ENCODE data around the gene IARS1. TPM values are rescaled to one million over a fixed set of nuclear protein-coding genes. Genes with fewer than 3 reads are reported as not detected.

The IARS1 gene
- total RNA-seq, 2 donors from 2014 or later, result 138 to 246 TPM

DNA sequence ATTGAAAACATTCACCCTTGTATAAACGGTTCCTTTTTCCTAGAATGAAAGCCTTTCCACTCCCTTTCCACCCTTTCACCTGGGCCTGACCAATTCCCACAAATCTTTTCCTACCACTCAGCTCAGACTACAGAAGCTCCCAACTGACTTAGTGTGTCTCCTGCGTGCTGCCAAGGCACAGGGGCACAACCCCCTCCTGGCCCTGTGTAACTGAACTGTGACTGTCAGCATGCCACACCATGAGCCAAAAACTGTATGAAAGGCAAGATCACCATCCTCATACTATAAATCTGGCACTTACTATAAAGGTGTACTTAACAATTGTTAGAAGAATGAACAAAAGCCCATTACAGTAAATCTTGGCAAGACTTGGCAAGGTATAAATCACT, 20.1 kb upstream of the IARS1 start:
- no peaks in the 10 kb centered on the region for H3K9me3 Mint-ChIP-seq
- H3K4me1 Mint-ChIP-seq (ENCODE audit: low read depth in 2 of 2), result peaks cover 24% of the 10 kb centered on the region in 2 donors
- no peak for ATAC-seq
- peaks cover 54% of the 10 kb centered on the region for H3K36me3 Mint-ChIP-seq
- no peak for DNase-seq (ENCODE audit: low spot score)
- no peaks in the 10 kb centered on the region for H3K27me3 Mint-ChIP-seq
- H3K4me3 Mint-ChIP-seq, result no peak overlapping the region
- peak overlapping the region in 1 of 2 donors; percentile 5 for H3K27ac Mint-ChIP-seq

DNA sequence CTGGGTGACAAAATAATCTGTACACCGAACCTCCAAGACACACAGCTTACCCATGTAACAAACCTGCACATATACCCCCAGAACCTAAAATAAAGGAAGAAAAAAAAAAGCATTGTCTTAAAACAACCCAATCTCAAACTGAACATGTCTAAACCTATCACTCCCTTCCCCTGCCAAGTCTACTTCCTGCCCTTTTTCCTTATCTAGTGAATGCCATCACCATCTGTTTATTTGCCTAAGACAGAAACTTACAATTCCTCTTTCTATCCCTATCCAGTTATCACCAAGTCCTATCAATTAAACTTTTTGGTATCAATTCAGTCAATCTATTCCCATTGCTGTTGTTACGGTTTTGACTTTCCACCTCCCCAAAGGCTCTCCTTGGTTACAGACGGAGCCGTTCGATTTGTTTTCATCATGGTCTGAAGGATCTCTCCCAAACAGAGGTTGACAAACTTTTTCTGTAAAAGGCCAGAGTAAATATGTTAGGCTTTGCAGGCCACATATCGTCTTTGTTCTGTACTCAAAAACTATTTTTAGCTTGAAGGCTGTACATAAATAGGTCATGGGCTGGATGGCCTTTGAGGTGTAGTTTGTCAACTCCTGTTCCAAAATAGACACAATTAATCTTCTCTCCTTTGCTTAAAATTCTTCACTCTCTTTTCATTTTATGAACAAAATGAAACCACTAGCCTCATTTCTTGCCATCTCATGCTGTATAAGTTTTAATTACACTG, 19.6 kb upstream of the IARS1 start:
- peaks cover 22 to 24% of the 10 kb centered on the region in 2 donors for H3K4me1 Mint-ChIP-seq (ENCODE audit: low read depth in 2 of 2)
- no peak overlapping the region for H3K4me3 Mint-ChIP-seq
- ATAC-seq (no peak), DNase-seq (ENCODE audit: low spot score) (no peak)
- H3K9me3 Mint-ChIP-seq, result no peaks in the 10 kb centered on the region
- H3K27me3 Mint-ChIP-seq, result no peaks in the 10 kb centered on the region
- peaks cover 56% of the 10 kb centered on the region for H3K36me3 Mint-ChIP-seq
- peak overlapping the region in 1 of 2 donors; percentile 5 for H3K27ac Mint-ChIP-seq

DNA sequence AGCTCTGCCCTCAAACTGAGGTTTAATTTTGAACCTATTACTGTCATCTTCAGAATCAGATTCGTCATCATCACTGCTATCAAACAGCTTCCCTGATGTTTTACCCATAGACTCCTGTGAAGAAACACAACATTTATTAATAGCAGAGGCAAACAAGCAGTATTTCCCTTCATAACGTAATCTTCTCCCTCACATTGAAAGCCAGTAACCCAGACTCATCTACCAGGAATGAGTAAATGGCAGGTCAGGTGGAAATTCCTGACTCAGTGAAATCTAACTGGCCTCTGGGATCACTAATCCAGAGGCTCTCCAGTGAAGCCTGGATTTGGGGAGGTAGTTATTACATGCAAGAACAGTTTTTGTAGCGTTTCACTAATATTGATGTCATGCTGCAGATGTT, 17.1 kb upstream of the IARS1 start:
- H3K27ac Mint-ChIP-seq, result no peak overlapping the region

DNA sequence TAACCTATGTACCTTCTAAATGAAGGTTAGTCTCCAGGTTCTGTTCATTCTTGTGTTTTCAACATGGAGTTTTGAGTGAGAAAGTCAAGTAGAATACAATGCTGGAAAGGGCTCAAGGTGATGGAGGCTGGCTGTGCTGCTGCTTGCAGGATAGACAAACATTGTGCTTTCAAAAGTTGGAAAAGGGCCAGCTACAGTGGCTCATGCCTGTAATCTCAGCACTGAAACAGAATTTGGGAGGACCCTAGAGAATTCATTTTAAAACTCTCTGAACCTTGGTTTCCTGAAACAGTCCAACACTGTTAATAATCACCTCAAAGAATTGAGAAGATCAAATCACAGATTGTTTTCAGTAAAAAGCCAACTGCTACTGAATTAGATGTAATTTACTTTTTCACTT, 15.4 kb upstream of the IARS1 start:
- H3K27me3 Mint-ChIP-seq, result no peaks in the 10 kb centered on the region
- ATAC-seq, result no peak
- H3K27ac Mint-ChIP-seq, result no peak overlapping the region
- H3K4me1 Mint-ChIP-seq (ENCODE audit: low read depth in 2 of 2), result peaks cover 12% of the 10 kb centered on the region in 2 donors
- H3K36me3 Mint-ChIP-seq, result peaks cover 60% of the 10 kb centered on the region
- H3K9me3 Mint-ChIP-seq, result no peaks in the 10 kb centered on the region
- no peak for DNase-seq (ENCODE audit: low spot score)
- H3K4me3 Mint-ChIP-seq, result no peak overlapping the region

More for the DNA sequence above, 17.1 kb upstream of the IARS1 start:
- H3K4me3 Mint-ChIP-seq, result no peak overlapping the region
- H3K4me1 Mint-ChIP-seq (ENCODE audit: low read depth in 2 of 2), result peaks cover 16 to 17% of the 10 kb centered on the region in 2 donors
- H3K36me3 Mint-ChIP-seq, result peaks cover 66% of the 10 kb centered on the region
- ATAC-seq (no peak), DNase-seq (ENCODE audit: low spot score) (no peak)
- no peaks in the 10 kb centered on the region for H3K9me3 Mint-ChIP-seq
- no peaks in the 10 kb centered on the region for H3K27me3 Mint-ChIP-seq

DNA sequence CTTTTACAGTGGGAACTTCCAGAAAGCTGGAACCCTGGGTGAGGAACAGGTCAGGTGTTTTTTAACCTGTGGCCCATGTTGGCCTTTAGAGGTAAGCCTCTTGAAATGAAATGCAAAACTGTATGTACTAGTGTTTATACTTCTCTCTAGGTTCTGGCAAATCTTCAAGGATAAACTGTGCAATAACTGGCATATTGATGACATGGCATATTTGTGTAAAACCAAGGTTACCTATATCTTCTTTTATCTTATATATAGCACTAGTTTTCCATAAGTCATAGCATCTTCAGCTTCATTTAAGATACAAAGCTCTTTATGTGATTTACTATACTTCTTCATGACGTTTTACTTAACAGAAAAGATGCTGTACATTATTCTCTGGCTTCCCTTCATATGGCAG, 7.4 kb upstream of the IARS1 start:
- H3K4me3 Mint-ChIP-seq, result no peak overlapping the region
- ATAC-seq, result no peak
- DNase-seq (ENCODE audit: low spot score), result no peak
- H3K27ac Mint-ChIP-seq, result no peak overlapping the region
- H3K4me1 Mint-ChIP-seq (ENCODE audit: low read depth in 2 of 2), result peaks cover 4 to 8% of the 10 kb centered on the region in 2 donors
- H3K27me3 Mint-ChIP-seq, result no peaks in the 10 kb centered on the region
- no peaks in the 10 kb centered on the region for H3K9me3 Mint-ChIP-seq
- H3K36me3 Mint-ChIP-seq, result peaks cover 20% of the 10 kb centered on the region

DNA sequence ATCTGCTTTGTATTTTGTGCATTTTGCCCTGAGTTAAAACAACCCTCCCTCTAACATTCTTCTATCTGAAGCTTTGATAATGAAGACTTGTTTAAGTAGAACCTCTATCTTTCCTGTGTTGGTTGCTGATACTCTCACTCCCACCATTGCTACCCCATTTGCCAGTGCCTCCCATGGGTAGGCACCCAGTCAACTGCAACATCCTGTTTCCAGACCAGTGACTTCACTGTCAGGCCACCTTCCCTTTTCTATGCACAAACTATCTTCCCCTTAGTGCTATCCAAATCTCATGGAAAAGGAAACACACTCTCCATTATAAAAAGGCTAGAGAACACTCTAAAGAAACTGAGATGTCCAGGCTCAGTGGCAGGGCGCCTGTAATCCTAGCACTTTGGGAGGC, 5.6 kb upstream of the IARS1 start:
- Mint-ChIP-seq H3K36me3 (peaks cover 14% of the 10 kb centered on the region), H3K27me3 (no peaks in the 10 kb centered on the region), H3K27ac (peak overlapping the region; percentile 6 to 23), H3K9me3 (no peaks in the 10 kb centered on the region), H3K4me1 (ENCODE audit: low read depth in 2 of 2) (peaks cover 17 to 21% of the 10 kb centered on the region in 2 donors), H3K4me3 (no peak overlapping the region)
- DNase-seq (ENCODE audit: low spot score) (no peak), ATAC-seq (no peak)

DNA sequence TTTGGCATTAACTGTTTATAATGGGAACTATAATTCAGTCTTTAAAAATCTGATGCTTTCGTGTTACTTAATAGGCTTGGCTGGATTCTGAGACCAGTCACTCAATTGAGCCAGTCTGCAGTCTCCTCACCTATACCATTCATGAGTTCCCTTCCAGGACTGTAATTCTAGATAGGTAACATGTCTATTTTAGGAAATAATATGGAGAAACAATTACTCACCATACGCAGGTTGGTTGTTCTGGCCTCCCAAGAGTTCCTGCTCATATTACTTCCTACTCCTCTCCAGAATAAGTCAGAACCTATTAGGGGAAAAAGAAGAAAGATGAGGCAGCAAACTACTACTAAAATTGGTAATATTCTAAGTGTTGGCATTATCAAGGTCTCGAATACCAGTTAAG, 4.5 kb upstream of the IARS1 start:
- Mint-ChIP-seq H3K27me3 (no peaks in the 10 kb centered on the region), H3K36me3 (peaks cover 14% of the 10 kb centered on the region), H3K4me3 (peak overlapping the region; percentile 49)

DNA sequence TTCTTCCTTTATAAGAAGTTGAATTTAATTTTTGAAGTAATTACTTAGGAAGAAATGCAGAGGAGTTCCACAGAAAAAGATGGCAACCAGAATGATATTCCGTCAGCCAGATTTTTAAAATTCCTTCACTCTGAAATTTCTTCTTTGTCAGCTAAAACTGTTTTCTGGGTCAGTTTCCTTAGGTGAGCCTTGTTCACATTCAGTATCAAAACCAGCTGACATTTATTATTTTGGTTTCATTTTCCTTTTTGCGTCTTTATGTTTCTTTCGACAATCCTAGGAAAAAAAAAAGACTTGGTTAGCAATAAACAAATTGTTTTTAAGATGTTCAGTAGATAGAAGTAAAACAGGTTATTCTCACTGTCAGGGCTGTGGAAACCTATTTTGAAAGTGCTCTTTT, 4.1 kb upstream of the IARS1 start:
- Mint-ChIP-seq H3K36me3 (peaks cover 14% of the 10 kb centered on the region), H3K27ac (peak overlapping the region; percentile 50 to 76), H3K4me1 (ENCODE audit: low read depth in 2 of 2) (peaks cover 27 to 33% of the 10 kb centered on the region in 2 donors), H3K9me3 (no peaks in the 10 kb centered on the region), H3K27me3 (no peaks in the 10 kb centered on the region), H3K4me3 (peak overlapping the region; percentile 49)
- DNase-seq (ENCODE audit: low spot score) (no peak), ATAC-seq (no peak)

More for the DNA sequence above, 4.5 kb upstream of the IARS1 start:
- DNase-seq (ENCODE audit: low spot score), result no peak
- no peaks in the 10 kb centered on the region for H3K9me3 Mint-ChIP-seq
- peaks cover 23 to 29% of the 10 kb centered on the region in 2 donors for H3K4me1 Mint-ChIP-seq (ENCODE audit: low read depth in 2 of 2)
- peak overlapping the region; percentile 50 to 76 for H3K27ac Mint-ChIP-seq
- no peak for ATAC-seq

DNA sequence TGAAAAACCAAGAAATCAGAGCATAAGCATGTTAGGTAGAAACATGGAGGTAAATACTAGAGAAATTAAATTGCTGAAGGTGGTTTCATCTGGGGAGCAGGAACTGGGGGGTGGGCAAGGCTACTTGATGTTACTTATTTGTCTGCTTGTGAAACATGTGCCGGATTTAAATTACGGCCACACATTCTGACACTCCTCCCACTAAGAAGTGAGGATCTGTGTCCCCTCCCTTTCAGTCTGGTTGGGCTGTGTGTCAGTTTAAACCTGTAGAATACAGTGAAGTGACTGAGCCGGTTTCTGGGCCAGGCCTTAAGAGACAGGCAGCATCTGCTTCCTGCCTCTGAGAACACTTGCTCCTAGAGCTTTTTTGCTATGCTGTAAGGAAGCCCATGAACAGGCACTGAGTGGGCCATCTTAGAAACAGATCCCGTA, 2.3 kb upstream of the IARS1 start:
- H3K27me3 Mint-ChIP-seq, result no peaks in the 10 kb centered on the region
- DNase-seq (ENCODE audit: low spot score), result no peak
- ATAC-seq, result no peak
- H3K4me1 Mint-ChIP-seq (ENCODE audit: low read depth in 2 of 2), result peaks cover 42 to 49% of the 10 kb centered on the region in 2 donors
- H3K4me3 Mint-ChIP-seq, result no peak overlapping the region
- peaks cover 14% of the 10 kb centered on the region for H3K36me3 Mint-ChIP-seq
- no peaks in the 10 kb centered on the region for H3K9me3 Mint-ChIP-seq
- peak overlapping the region; percentile 99 to 100 for H3K27ac Mint-ChIP-seq

DNA sequence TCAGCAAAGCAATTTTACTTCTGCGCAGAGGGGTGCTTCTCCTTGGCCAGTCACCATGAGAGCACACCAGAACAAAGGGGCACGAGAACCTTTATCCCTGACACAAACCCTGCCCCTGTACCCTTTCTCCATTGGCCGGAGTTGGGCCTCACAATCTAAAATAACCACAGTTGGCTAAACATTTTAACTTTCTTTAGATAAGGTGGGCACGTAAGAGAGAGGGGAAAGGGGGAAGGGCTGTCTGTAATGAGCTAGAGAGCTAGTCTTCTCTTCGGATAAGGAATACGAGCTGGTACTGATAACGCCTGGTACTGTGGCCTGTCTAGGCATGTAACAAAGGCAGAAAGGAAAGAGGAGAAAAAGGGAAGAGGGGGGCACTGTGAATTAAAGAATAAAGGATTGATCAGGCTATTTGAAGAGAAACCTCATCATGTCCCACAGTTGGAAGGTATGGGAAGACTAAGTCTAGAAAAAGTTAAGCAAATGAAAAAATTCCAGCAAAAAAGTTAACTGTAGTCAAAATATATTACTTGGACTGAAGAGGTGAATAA, 1.8 kb upstream of the IARS1 start:
- Mint-ChIP-seq H3K4me1 (ENCODE audit: low read depth in 2 of 2) (peaks cover 43 to 51% of the 10 kb centered on the region in 2 donors), H3K4me3 (peak overlapping the region; percentile 7), H3K36me3 (peaks cover 14% of the 10 kb centered on the region), H3K27me3 (no peaks in the 10 kb centered on the region), H3K27ac (peak overlapping the region; percentile 99 to 100), H3K9me3 (no peaks in the 10 kb centered on the region)
- no peak for ATAC-seq
- no peak for DNase-seq (ENCODE audit: low spot score)

DNA sequence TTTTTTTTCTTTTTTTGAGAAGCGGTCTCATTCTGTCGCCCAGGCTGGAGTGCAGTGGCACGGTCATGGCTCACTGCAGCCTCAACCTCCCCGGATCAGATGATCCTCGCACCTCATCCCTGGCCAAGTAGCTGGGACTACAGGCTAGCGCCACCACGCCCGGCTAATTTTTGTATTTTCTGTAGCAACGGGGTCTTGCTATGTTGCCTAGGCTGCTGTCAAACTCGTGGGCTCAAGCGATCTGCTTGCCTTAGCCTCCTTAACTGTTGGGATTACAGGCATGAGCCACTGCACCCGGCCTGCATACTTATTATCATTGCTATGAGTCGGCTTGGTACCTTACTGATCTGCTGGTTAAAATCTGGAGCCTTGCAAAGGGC, 790 bp upstream of the IARS1 start:
- no peaks in the 10 kb centered on the region for H3K27me3 Mint-ChIP-seq
- peaks cover 49 to 58% of the 10 kb centered on the region in 2 donors for H3K4me1 Mint-ChIP-seq (ENCODE audit: low read depth in 2 of 2)
- H3K36me3 Mint-ChIP-seq, result peaks cover 19% of the 10 kb centered on the region
- DNase-seq (ENCODE audit: low spot score), result no peak
- H3K9me3 Mint-ChIP-seq, result no peaks in the 10 kb centered on the region
- H3K4me3 Mint-ChIP-seq, result peak overlapping the region; percentile 90
- H3K27ac Mint-ChIP-seq, result peak overlapping the region; percentile 99 to 100
- ATAC-seq, result no peak

DNA sequence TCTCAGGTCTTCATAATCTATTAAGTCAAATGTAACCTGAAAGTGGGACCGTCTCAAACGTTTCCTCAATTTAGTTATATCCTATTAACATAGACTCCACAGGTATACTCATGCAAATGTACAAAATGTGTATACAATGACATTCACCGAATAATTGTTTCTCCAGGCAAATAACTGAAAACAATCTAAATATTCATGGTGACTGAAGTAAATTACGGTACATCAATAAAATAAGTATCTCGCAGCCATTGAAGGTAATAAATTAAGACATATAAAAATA, 482 bp downstream of the IARS1 start:
- DNase-seq (ENCODE audit: low spot score) (no peak), ATAC-seq (no peak)
- peaks cover 49 to 54% of the 10 kb centered on the region in 2 donors for H3K4me1 Mint-ChIP-seq (ENCODE audit: low read depth in 2 of 2)
- peak overlapping the region; percentile 90 for H3K4me3 Mint-ChIP-seq
- no peaks in the 10 kb centered on the region for H3K9me3 Mint-ChIP-seq
- H3K27ac Mint-ChIP-seq, result peak overlapping the region; percentile 99 to 100
- H3K27me3 Mint-ChIP-seq, result no peaks in the 10 kb centered on the region
- peaks cover 21% of the 10 kb centered on the region for H3K36me3 Mint-ChIP-seq

DNA sequence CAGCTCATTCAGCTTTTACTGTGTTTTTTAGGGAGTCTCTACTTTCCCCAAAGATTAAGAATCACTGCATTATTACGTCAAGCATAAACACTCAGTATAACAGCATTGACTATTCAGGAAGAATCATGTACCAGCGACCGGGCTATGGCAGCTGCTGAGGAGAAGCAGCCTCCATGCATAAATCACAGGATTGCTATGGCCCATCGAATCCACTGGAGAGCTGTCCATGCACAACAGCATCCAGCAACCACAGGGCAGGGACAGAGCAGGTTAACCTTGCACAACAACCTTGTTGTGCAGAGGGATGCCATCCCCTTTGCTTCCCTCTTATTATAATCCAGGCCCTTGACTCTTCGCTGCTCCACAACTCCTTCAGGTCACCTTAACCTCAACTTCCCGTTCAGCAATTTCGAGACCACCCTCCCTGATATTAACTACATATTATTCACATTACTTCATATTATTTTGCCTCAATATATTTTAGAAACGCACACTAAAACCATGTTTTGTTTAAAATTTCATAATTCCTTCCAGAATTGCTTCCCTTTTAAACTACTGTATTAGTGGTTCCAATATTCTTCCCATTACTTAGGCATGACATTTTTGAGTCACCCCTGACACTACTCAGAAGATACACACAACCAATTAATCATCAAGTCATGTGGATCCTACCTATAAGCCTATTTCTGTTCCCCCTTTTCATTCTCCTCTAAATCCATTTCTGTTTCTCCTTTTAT, 991 bp downstream of the IARS1 start:
- Mint-ChIP-seq H3K36me3 (peaks cover 21% of the 10 kb centered on the region), H3K4me3 (peak overlapping the region; percentile 90), H3K27ac (peak overlapping the region; percentile 99 to 100), H3K27me3 (no peaks in the 10 kb centered on the region), H3K4me1 (ENCODE audit: low read depth in 2 of 2) (peaks cover 45 to 54% of the 10 kb centered on the region in 2 donors), H3K9me3 (no peaks in the 10 kb centered on the region)
- DNase-seq (ENCODE audit: low spot score) (no peak), ATAC-seq (no peak)

DNA sequence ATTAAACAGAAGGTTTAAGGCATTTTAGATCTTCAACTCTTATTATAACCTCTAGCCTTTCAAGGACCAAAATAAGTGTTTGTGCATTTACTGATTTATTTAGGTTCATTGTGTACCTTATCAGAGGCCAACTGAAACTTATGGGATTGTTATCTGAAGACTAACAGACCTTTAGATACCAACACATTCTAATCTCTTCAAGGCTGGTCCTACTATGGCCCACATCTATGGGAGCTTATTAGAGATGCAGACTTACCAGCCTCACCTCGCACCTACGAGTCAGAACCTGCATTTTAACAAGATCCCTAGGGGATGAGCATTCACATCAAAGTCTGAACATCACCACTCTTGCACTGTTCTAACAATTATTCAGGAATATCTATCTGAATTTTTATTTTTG, 1.9 kb downstream of the IARS1 start:
- no peak for ATAC-seq
- H3K36me3 Mint-ChIP-seq, result peaks cover 25% of the 10 kb centered on the region
- no peaks in the 10 kb centered on the region for H3K27me3 Mint-ChIP-seq
- peaks cover 48 to 51% of the 10 kb centered on the region in 2 donors for H3K4me1 Mint-ChIP-seq (ENCODE audit: low read depth in 2 of 2)
- peak overlapping the region; percentile 90 for H3K4me3 Mint-ChIP-seq
- H3K27ac Mint-ChIP-seq, result peak overlapping the region; percentile 74 to 99
- no peaks in the 10 kb centered on the region for H3K9me3 Mint-ChIP-seq
- DNase-seq (ENCODE audit: low spot score), result no peak
